NCI-H1105 treated with DMSO at 0.1 percent for 48 hours (cell line): Measurements from ENCODE around the gene CHPF.

Experiments
- DNase-seq: peaks from one replicate; lab custom pipeline; 2025; lab: John Stamatoyannopoulos, UW

CHPF gene

GRCh38 chr2:219531639-219532377, 11.8 kb downstream of the CHPF start:
- DNase-seq: no peak

GRCh38 chr2:219530048-219530963, 13.3 kb downstream of the CHPF start:
- DNase-seq: peak; percentile 73

GRCh38 chr2:219527472-219527871, 16.1 kb downstream of the CHPF start:
- DNase-seq: no peak

GRCh38 chr2:219527076-219527394, 16.6 kb downstream of the CHPF start:
- no peak for DNase-seq

DNA sequence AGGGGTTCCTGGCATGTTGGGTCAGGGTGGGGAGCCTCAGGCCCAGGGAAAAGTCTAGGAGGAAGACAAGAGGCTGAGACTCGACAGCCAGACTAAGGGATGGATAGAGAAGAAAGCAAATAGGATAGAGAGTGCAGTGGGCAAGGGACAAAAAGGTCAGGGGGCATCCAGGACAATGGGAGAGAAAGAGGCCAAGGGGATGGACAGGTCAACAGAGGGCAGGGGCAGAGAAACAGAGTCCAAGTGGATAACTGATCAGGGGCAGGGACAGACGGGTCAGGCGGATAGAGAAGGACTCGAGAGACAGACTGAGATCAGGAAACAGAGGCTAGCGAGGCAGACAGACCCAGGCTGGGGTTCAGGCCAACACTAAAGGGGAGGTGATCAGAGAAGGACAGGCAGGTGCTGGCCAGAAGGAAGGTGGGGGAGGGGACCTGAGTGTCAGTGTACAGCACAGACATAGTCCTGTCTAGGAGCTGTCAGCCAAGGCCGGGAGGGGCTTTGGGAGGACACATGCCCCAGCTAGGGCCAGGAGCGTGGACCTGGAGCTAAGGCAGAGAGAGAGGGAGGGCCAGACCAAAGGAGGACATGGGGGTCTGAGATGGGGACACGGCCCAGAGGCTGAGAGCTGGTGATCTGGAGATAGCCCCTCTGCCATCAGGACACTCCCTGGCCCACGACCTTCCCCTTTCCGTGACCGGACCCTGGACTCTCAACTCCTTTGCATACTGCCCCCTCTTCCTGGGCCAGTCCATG, 17.1 kb downstream of the CHPF start:
- no peak for DNase-seq

- no peak for DNase-seq
Measured at GRCh38 chr2:219525533-219526232, 17.9 kb downstream of the CHPF start.

DNA sequence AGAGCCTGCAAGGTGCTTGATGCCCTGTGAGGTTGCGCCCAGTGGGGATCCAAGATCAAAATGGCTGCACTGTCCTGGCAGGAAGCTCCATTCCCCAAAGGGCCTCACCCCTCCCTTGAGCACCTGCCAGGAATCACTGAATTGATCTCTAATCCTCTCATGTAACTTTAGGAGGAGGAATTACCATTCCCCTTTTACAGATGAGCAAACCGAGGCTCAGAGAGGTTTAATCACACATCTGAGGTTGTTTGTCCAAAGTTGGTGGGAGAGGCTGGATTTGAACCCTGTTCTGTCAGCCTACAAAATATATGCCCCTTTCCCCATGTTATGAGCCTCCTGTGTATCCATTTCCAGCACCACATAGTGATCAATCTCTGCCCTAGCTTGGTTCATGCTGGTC, 18.8 kb downstream of the CHPF start:
- no peak for DNase-seq

DNA sequence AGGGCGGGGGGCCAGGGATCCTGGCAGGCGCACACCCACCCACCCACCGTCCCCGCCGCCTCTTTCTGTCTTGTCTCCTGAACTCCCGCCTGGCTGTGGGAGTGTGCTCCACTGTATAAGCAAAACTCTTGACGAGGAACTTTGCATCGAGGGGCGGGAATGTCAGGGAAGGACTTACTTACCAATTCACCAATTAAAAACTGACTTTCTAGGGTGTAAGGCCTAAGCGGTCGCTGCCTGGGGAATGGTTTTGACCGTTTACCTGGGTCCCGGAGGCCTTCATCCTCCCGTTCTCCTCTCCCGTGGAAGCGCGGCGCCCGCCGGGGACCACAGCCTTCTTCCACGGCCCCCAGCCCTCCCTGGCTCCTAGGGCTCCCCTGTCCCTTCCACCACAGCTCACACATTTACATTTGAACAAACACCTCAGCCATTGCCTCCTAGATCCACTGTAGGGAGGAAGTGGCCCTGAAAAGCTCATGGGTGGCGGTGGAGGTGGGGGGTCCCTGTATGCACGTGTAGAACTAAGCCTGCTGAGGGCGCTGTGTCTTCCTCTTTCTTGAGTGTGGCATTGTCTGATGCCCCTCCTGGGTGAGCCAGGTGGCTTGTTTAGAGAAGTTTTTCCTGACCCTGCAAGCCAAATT, 20.5 kb downstream of the CHPF start:
- no peak for DNase-seq

- DNase-seq: no peak
Measured at GRCh38 chr2:219522111-219523030, 21.2 kb downstream of the CHPF start.

DNA sequence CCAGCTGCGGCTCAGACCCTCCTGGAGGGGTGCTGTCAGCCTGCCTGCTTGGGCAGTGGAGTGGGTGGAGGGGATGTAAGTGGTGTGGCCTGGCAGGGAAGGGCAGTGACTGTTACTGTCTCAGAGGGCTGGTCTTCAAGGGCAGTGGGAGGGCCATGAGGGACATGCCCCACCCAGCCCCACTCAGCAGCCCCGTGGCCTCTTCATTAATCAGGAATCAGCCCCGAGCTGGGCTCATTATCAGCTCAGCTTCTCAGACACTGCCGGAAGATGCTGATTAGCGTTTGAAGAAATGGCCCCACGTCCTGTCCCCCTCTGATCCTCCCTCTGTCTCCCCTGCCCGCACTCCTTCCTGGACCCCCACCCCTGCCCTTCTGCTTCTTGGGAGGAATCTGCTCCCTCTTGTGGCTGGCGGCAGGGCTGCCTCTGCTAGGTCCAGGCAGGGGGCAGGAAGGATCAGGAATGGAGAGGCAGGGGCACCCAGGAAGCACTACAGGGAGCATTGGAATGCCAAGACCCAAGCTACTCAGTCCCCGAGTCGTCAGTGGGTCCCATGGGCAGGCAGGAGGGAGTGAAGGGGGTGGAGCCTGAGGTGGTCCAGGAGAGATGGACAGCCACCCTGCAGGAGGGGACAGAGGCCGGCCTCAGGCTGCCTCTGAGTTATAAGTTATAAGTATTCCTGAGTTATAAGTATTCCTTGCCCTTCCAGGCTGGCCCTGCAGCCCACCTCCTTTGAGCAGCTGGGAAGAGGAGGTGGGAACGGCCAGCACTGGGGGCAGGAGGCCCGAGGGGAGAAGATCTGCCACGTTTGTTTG, 22.3 kb downstream of the CHPF start:
- peak; percentile 16 for DNase-seq

DNA sequence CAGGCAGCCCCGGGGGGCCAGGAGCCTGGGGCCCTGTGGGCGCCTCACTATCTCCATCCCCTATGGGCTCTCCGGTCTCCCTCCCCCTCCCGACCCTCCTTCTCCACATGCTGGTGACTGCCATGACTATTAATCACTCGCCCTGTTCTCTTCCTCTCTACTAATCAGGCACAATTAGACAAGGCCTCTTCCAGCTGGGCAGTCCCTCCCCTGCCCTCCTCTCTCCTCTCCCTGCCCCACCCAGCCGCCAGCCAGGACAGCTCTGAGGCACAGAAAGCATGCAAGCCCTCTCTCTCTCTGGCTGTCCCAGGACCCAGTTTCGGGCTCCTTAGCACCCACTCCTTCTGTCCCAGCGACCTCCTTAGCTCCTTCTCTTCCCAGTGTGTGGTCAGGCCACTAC, 23.5 kb downstream of the CHPF start:
- no peak for DNase-seq

DNA sequence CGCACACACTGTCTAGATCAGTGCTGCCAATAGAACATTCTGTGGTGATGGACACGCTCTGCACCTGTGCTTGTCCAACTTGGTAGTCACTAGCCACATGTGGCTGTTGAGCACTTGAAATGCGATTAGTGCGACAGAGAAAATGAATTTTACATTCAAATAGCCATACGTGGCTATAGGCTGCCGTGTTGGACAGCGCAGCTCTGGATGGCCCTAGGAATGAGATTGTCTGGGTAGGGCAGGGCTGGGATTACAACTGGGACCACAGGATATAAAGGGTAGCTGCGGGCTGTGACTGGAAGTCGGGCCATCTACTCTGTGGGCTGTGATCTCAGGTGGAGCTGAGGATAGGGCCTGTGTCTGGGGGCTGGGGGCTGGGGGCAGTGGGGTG, 24.1 kb downstream of the CHPF start:
- no peak for DNase-seq

DNA sequence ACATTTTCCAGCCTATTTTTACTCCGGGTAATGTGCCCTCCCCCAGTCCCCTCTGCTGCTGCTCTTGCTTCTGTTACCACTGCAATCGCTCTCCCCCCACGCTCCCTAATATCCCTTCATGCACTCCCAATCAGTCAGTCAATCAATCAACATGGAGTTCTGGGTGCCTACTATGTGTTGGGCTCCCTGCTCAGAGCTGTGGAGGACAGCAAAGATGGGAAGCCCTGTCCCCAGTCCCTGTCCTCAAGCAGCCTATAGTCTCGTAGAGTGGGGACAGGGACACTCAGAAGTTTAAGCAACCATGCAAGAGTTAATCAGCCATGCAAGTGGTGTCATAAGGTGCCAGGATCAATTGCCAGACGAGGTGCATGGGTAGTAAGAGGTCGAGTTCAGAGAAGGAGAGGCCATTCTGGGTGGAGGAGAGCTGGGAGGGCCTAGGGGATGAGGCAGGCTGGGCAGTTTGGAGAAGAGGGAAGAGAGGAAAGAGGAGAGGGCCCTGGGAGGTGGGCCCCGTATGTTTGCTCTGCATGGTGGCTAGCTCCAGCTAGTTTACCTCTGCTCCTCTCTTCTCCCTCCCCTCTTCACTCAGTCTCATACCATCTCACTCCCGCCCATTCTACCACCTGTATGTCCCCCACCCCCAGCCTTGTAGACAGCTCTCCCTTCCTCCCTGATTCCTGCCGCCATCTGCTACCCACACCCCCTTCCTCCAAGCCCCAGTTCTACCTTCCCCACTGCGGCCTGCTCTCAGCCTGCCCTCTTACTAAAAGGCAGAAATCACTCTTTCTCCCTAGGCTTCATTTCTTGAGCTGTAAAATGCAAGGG, 25.4 kb downstream of the CHPF start:
- no peak for DNase-seq

- DNase-seq: no peak
Measured at GRCh38 chr2:219516888-219517287, 26.7 kb downstream of the CHPF start.

- no peak for DNase-seq
Measured at GRCh38 chr2:219515874-219516629, 27.6 kb downstream of the CHPF start.

GRCh38 chr2:219514836-219515235, 28.8 kb downstream of the CHPF start:
- DNase-seq: no peak

- DNase-seq: peak; percentile 10
Measured at GRCh38 chr2:219514196-219514761, 29.3 kb downstream of the CHPF start, which contains the start of gene ASIC4. TSS of gene ASIC4 (plus strand) at chr2:219514482. CDS start at chr2:219514725, 243 bp downstream.
